Activated CD4-positive, alpha-beta memory T cell treated with anti-CD3 and anti-CD28 coated beads, Interleukin-2, amount 10 ng/mL, durations not matched to agents 7 days and 5 days (primary cell): ENCODE results near the gene FAM78B. TPM values are rescaled to one million over a fixed set of nuclear protein-coding genes. Genes with fewer than 3 reads are reported as not detected.

Experiments
- CTCF ChIA-PET: fragments of 350-600 bp; sonication (Branson Sonifier 250); formaldehyde crosslinking; loops from one replicate; lab custom pipeline; 2021; ENCODE audit warnings: antibody characterized with exemption, inconsistent platforms; lab: Charles Lee
- POLR2A ChIA-PET: fragments of 350-600 bp; sonication (Branson Sonifier 250); formaldehyde crosslinking; loops from one replicate; lab custom pipeline; 2021; ENCODE audit warnings: antibody characterized with exemption; lab: Charles Lee
- DNase-seq: peaks from one replicate; pipeline ENCODE4 v3.0.0-alpha.2; 2020
- H3K27ac Mint-ChIP-seq: one replicate; pipeline ENCODE4 v1.8.0; 2021; ENCODE audit warnings: mild to moderate bottlenecking, mixed read lengths
- H3K27me3 Mint-ChIP-seq: one replicate; pipeline ENCODE4 v1.8.0; 2021; ENCODE audit warnings: mixed read lengths
- H3K36me3 Mint-ChIP-seq: one replicate; pipeline ENCODE4 v1.8.0; 2021; ENCODE audit warnings: low read depth, mixed read lengths
- H3K4me1 Mint-ChIP-seq: one replicate; pipeline ENCODE4 v1.8.0; 2021; ENCODE audit warnings: mixed read lengths
- H3K4me3 Mint-ChIP-seq: one replicate; pipeline ENCODE4 v1.8.0; 2021; ENCODE audit warnings: mild to moderate bottlenecking, mixed read lengths
- H3K9me3 Mint-ChIP-seq: one replicate; pipeline ENCODE4 v1.8.0; 2021; ENCODE audit warnings: mixed read lengths
- total RNA-seq, 2 experiments: library from RNA; stranded (reverse); gene quantifications; one replicate each; pipeline ENCODE4 v1.2.3, GENCODE V29; 2021

The FAM78B gene
- total RNA-seq, 2 experiments from 2014 or later, result 0.10 to 0.28 TPM

DNA sequence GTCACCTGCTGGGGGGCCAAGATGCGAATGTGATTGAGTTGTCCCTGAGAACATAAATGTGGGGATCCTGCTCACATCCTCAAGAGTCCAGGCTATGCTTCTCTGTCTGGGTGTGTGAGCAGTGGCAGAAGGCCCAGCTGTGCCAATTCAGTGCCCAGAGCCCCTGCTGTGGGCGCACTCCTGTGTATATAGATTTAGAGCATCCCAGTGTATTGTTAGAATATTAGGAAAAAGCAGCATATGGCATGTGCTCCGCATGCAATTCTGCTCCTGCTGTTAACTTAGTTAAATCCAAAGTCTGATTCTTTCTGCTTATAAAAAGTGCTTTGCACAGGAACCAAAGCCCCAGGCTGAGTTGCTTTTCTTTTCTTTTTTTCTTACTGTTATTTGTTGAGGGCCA, 37.8 kb downstream of the FAM78B start:
- Mint-ChIP-seq H3K36me3 (no peaks in the 10 kb centered on the region), H3K4me3 (no peak overlapping the region), H3K27me3 (no peaks in the 10 kb centered on the region), H3K9me3 (peaks cover 2% of the 10 kb centered on the region), H3K27ac (no peak overlapping the region), H3K4me1 (no peaks in the 10 kb centered on the region)
- ChIA-PET CTCF (no interaction called here), POLR2A (no interaction called here)
- no peak for DNase-seq

DNA sequence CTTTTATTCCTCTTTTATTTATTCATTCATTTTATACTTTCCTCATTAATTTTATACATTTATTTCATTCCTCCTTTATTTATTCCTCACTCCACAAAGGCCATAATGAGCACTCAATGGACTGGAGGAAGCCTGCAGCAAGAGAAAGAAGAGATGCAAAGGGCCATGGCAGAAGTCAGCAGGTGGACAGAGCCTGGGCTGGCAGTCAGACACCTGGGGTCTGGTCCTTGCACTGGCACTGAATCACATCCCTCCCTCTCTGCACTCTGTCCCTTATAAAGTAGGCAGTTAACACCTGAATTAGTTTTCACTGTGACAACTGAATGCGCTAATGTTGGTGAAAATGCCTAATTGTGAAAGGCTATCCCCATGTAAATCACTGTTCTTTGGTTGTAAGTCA, 38.6 kb downstream of the FAM78B start:
- H3K36me3 Mint-ChIP-seq, result no peaks in the 10 kb centered on the region
- ChIA-PET CTCF (no interaction called here), POLR2A (no interaction called here)
- H3K4me3 Mint-ChIP-seq, result no peak overlapping the region
- DNase-seq, result no peak
- H3K4me1 Mint-ChIP-seq, result no peaks in the 10 kb centered on the region
- no peak overlapping the region for H3K27ac Mint-ChIP-seq
- no peaks in the 10 kb centered on the region for H3K9me3 Mint-ChIP-seq
- H3K27me3 Mint-ChIP-seq, result no peaks in the 10 kb centered on the region

DNA sequence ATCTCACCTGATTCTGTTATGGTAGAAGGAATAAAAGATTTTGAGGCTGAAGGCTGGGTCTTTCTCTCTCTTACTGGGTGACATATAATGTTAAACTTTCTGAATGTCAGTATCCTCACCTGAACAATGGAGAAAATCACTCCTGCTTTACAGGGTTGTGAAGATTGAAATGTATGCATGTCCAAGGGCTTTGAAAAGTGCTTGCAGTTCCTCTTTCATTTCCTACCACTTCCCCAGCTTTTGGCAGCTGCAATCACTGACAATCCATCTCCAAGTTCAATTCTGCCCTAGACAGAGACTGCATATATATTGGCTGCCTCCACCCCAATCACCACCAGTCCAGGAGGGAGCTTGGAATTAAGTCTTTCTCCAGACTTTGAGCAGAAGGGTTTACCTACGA, 39.8 kb downstream of the FAM78B start:
- Mint-ChIP-seq H3K27me3 (no peaks in the 10 kb centered on the region), H3K9me3 (no peaks in the 10 kb centered on the region), H3K27ac (no peak overlapping the region), H3K4me1 (no peaks in the 10 kb centered on the region), H3K36me3 (no peaks in the 10 kb centered on the region), H3K4me3 (no peak overlapping the region)
- CTCF ChIA-PET, result no interaction called here
- POLR2A ChIA-PET, result no interaction called here
- DNase-seq, result no peak

DNA sequence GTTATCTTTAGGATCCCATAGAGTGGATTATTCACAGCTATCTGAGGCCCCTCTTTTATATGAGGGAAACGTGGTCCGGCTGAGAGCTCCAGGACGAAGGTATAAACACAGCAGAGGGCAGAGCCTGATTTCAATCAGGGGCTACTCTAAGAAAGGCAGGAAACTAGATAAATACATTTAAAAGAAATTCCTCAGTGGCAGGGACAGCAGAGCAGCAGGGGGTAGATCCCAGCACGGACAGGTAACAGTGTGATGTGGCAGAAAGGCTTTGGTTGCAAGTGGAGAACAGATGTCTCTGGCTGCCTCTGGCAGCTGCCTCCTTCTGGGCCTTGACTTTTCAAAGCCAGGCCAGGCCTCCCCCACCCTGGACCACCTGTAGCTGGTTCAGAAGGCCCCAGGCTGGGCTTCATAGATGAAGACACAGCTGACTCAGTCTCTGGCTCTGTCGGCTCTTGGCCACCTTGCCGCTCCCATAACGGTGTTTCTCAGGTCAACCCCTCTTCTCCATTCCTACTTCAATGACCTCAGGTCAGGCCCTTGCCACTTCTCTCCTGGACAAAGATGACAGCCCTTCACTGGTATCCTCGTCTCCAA, 43.8 kb downstream of the FAM78B start:
- no peaks in the 10 kb centered on the region for H3K4me1 Mint-ChIP-seq
- no peaks in the 10 kb centered on the region for H3K36me3 Mint-ChIP-seq
- DNase-seq, result no peak
- H3K9me3 Mint-ChIP-seq, result no peaks in the 10 kb centered on the region
- POLR2A ChIA-PET, result no interaction called here
- H3K27me3 Mint-ChIP-seq, result peaks cover 2% of the 10 kb centered on the region
- no peak overlapping the region for H3K27ac Mint-ChIP-seq
- CTCF ChIA-PET, result no interaction called here
- H3K4me3 Mint-ChIP-seq, result no peak overlapping the region

DNA sequence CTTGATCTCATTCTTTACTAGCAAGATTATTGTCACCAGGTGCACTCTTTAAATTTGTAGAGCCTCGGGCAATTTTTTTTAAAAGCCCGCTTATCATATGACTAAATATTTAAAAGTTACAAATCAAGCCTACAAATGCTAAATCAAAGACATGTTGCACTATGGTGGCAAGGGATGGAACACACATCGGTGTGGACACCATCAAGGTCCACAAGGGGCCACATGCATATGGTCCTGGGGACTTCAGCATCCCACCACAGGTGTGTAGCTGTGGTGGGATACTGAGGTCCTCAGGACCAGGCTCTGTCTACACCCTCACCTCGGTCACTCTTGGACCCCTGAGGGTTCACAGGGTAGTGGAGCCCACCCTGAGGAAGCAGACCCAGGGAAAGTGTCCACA, 45.8 kb downstream of the FAM78B start:
- Mint-ChIP-seq H3K36me3 (no peaks in the 10 kb centered on the region), H3K4me3 (no peak overlapping the region), H3K27ac (no peak overlapping the region), H3K9me3 (no peaks in the 10 kb centered on the region), H3K4me1 (no peaks in the 10 kb centered on the region), H3K27me3 (peaks cover 2% of the 10 kb centered on the region)
- ChIA-PET CTCF (interaction anchor here (0.6 kb wide), 1 partner anchor 29 kb away, joined by 5 read pairs; no protein-coding TSS in a partner anchor), POLR2A (no interaction called here)
- no peak for DNase-seq

DNA sequence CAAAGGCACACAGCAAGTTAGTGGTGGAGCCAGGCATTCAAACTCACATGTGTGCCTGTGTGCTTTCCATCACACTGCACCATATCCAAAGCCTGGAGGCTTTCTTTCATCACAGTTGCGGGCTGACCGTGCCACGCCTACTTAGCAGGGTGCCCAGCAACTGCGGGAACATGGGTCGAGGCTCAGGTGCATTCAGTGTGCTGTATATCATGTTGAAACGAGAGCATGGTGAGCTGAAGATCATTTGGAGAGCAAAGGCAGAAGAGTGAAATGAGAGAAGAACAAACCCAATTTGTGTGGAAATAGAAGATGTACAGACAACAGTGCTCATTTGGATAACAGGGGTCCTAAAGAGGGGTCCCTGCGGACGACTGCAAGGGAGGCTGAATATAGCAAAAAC, 46.5 kb downstream of the FAM78B start:
- H3K27me3 Mint-ChIP-seq, result peaks cover 2% of the 10 kb centered on the region
- H3K4me1 Mint-ChIP-seq, result no peaks in the 10 kb centered on the region
- H3K9me3 Mint-ChIP-seq, result no peaks in the 10 kb centered on the region
- ChIA-PET CTCF (interaction anchor here (0.6 kb wide), 1 partner anchor 28 kb away, joined by 5 read pairs; no protein-coding TSS in a partner anchor), POLR2A (no interaction called here)
- no peak overlapping the region for H3K27ac Mint-ChIP-seq
- no peak for DNase-seq
- H3K4me3 Mint-ChIP-seq, result no peak overlapping the region
- H3K36me3 Mint-ChIP-seq, result no peaks in the 10 kb centered on the region

DNA sequence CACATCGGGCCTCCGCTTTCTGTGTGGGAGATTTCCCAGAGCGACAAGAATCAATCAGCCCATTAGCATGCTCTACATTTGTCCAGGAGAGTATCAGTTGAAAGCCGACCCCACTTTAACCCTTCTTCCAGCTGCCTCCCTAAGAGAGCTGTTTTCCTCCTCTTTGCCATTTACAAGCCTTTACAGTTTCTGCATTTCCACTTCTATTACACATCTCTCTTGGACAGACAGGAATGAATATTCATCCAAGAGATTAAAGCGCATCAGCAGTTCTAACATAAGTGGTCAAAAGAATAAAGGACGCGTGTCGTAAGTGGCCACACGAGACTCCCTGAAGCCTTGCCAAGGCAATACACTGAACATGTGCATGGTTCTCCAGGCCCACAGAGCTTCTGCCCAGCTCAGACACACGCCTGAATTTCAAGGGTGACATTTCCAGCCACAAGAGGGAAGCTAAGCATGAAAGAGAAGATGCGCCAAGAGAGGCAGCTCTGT, 47.3 kb downstream of the FAM78B start:
- DNase-seq, result no peak
- H3K36me3 Mint-ChIP-seq, result no peaks in the 10 kb centered on the region
- no peak overlapping the region for H3K4me3 Mint-ChIP-seq
- peaks cover 2% of the 10 kb centered on the region for H3K27me3 Mint-ChIP-seq
- H3K4me1 Mint-ChIP-seq, result no peaks in the 10 kb centered on the region
- no peaks in the 10 kb centered on the region for H3K9me3 Mint-ChIP-seq
- no peak overlapping the region for H3K27ac Mint-ChIP-seq
- ChIA-PET POLR2A (no interaction called here), CTCF (no interaction called here)

DNA sequence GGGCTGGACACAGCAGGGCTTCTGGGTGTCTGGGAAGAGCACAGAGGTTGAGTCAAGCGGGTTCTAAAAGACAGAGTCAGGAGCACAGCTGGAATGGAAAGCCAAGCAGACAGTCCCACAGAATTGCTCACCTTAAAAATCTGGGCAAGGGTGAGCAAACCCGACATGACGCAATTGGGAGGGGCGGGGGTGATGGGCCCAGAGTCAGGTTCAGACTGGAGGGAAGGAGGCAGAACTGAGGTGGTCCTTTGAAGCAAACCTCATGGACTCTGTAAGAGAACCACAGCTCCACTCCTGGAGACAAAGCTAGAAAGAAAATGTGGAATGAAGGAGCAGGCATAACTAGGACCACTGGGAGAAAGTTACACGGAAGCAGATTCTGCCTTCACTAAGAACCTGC, 49.0 kb downstream of the FAM78B start:
- no peak for DNase-seq
- H3K27me3 Mint-ChIP-seq, result peaks cover 2% of the 10 kb centered on the region
- POLR2A ChIA-PET, result no interaction called here

DNA sequence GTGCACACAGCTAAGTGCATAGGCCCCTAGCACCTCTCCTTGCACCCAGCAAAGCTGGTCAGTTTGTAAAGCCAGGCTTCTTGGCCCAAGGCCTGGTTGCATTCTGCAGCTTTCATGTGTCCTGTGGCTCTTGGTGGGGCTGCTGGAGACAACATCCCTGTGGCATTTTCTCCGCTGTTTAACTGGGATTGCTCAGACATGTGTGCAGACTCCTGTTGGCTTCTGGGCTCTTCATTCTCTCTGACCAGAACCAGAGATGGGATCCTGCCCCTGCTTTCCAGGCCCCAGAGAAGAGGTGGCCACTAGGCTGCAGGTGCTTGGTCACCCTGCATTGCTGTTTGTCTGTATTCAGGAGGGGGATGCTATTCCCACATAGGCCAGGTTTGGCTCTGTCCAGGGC, 50.8 kb downstream of the FAM78B start:
- Mint-ChIP-seq H3K9me3 (no peaks in the 10 kb centered on the region), H3K4me3 (no peak overlapping the region), H3K27me3 (peaks cover 2% of the 10 kb centered on the region), H3K36me3 (no peaks in the 10 kb centered on the region), H3K4me1 (no peaks in the 10 kb centered on the region), H3K27ac (no peak overlapping the region)
- ChIA-PET CTCF (no interaction called here), POLR2A (no interaction called here)
- DNase-seq, result no peak

More for the DNA sequence above, 49.0 kb downstream of the FAM78B start:
- no peak overlapping the region for H3K4me3 Mint-ChIP-seq
- CTCF ChIA-PET, result no interaction called here
- H3K36me3 Mint-ChIP-seq, result no peaks in the 10 kb centered on the region
- no peaks in the 10 kb centered on the region for H3K9me3 Mint-ChIP-seq
- H3K4me1 Mint-ChIP-seq, result no peaks in the 10 kb centered on the region
- no peak overlapping the region for H3K27ac Mint-ChIP-seq

DNA sequence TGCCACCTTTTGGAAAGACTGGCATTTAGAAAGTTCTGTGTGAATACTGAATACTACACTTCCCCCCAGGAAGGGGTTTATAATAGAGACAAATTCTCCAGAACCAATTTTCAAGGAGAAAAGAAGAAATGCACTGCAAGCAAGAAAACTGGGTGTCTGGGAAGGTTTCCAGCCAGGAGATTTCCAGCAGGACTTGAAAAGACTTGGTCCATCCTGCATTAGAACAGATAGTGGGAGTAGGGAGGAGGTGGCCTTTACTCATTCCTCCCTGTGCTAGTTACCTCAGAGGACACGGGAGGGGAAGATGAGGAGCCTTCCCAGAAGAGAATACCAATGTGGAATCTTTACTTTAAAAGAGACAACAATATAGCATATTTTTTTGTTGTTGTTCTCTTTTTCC, 52.4 kb downstream of the FAM78B start:
- H3K9me3 Mint-ChIP-seq, result no peaks in the 10 kb centered on the region
- H3K4me1 Mint-ChIP-seq, result no peaks in the 10 kb centered on the region
- POLR2A ChIA-PET, result no interaction called here
- no peaks in the 10 kb centered on the region for H3K36me3 Mint-ChIP-seq
- no peak for DNase-seq
- CTCF ChIA-PET, result no interaction called here
- no peak overlapping the region for H3K27ac Mint-ChIP-seq
- H3K27me3 Mint-ChIP-seq, result peaks cover 2% of the 10 kb centered on the region
- H3K4me3 Mint-ChIP-seq, result no peak overlapping the region

DNA sequence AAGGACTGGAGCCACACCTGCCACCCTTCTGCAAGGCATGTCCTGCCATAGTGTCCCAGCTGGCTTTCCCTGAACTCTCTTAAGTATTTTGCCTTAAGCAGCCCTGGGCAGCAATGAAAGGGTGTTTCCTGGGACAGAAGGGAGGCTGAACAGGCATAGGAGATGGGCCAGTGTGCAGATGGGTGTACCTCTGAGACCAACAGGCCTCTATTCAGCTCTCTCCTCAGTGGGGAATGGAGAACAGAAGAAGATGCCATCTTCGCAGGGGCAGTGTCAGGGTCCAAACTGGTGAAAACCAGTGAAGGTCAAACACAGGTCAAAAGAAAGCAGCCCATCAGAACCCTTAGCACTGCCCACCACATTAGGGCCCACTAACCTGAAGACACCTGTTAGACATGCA, 53.2 kb downstream of the FAM78B start:
- H3K27me3 Mint-ChIP-seq, result no peaks in the 10 kb centered on the region
- H3K4me3 Mint-ChIP-seq, result no peak overlapping the region
- POLR2A ChIA-PET, result no interaction called here
- no peaks in the 10 kb centered on the region for H3K4me1 Mint-ChIP-seq
- no peaks in the 10 kb centered on the region for H3K36me3 Mint-ChIP-seq
- DNase-seq, result no peak
- H3K27ac Mint-ChIP-seq, result no peak overlapping the region
- no peaks in the 10 kb centered on the region for H3K9me3 Mint-ChIP-seq
- CTCF ChIA-PET, result no interaction called here

DNA sequence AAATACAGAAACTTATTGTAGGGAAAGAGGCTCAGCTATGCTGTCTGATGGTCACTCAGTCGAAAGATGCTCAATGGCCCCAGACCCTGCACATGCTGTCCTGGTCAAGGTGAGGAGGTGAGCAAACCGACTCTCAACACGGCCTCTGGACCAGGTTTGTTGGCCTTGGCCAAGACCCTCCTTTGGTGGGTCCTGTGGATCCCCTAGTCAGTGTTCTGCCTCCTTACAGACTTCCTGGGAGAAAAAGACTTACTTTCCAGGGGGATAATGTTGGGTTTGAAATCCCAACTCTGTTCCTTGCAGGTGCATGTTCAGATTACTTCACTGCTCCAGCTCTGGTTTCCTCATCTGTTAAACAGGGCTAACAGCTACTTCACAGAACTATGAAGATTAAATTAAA, 53.8 kb downstream of the FAM78B start:
- H3K27me3 Mint-ChIP-seq, result no peaks in the 10 kb centered on the region
- no peak overlapping the region for H3K4me3 Mint-ChIP-seq
- DNase-seq, result no peak
- ChIA-PET POLR2A (no interaction called here), CTCF (no interaction called here)
- no peaks in the 10 kb centered on the region for H3K36me3 Mint-ChIP-seq
- no peak overlapping the region for H3K27ac Mint-ChIP-seq
- H3K4me1 Mint-ChIP-seq, result no peaks in the 10 kb centered on the region
- no peaks in the 10 kb centered on the region for H3K9me3 Mint-ChIP-seq

DNA sequence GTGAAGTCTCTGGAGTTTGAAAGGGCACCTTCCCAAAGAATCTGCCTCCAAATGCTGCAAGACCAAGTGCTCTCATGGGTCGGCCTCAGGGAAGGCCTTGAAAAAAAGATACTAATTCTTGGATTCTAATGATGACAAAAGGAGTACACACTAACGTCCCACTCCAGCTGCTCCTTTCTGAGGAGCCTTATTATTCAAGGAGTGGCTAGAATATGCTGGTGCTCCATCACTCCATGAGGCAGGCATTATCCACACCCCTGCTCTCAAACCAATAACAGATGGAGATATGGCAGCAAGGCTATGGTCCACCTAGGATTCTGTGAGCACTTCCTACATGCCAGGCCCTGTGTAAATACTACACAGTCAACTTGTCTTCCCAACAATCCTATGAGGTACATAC, 54.4 kb downstream of the FAM78B start:
- Mint-ChIP-seq H3K9me3 (no peaks in the 10 kb centered on the region), H3K36me3 (no peaks in the 10 kb centered on the region), H3K4me3 (no peak overlapping the region), H3K4me1 (no peaks in the 10 kb centered on the region), H3K27ac (no peak overlapping the region), H3K27me3 (no peaks in the 10 kb centered on the region)
- ChIA-PET CTCF (no interaction called here), POLR2A (no interaction called here)
- no peak for DNase-seq

DNA sequence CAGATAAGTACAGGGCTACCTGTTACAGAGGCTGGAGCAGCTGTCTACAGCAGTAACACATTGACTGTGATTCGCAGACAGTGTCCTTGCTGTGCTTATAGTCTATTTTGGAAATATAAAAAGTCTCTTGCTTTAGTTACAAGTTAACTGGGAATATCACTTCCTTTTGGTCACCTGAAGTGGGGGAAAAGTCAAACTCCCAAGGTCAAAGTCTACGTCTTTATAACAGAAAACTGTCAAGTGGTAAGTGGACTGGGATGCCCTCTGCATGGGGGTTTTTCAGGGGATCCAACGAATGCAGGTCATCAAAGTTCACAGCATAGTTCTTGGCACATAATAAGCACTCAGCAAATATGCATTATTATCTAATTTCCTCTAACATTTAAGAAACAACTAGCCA, 55.4 kb downstream of the FAM78B start:
- H3K27ac Mint-ChIP-seq, result no peak overlapping the region
- no peaks in the 10 kb centered on the region for H3K27me3 Mint-ChIP-seq
- ChIA-PET CTCF (no interaction called here), POLR2A (no interaction called here)
- no peak overlapping the region for H3K4me3 Mint-ChIP-seq
- no peaks in the 10 kb centered on the region for H3K4me1 Mint-ChIP-seq
- no peaks in the 10 kb centered on the region for H3K36me3 Mint-ChIP-seq
- H3K9me3 Mint-ChIP-seq, result no peaks in the 10 kb centered on the region
- no peak for DNase-seq
